GM18519 (cell line): ENCODE results near the gene ASCL2.

Experiments used
- ATAC-seq: cut with Tn5 transposase; IDR thresholded peaks from one replicate; pipeline ENCODE4 v1.9.1; 2021; ENCODE audit warnings: mild to moderate bottlenecking, moderate library complexity; ENCODE audit not compliant: unreplicated experiment, low FRiP score

The ASCL2 gene

GRCh38 chr11:2309251-2310072 is 39.1 kb upstream of the ASCL2 start:
- no peak for ATAC-seq

GRCh38 chr11:2308713-2309112 is 38.3 kb upstream of the ASCL2 start:
- no peak for ATAC-seq

GRCh38 chr11:2307501-2308331 is 37.3 kb upstream of the ASCL2 start:
- ATAC-seq, result no peak

DNA sequence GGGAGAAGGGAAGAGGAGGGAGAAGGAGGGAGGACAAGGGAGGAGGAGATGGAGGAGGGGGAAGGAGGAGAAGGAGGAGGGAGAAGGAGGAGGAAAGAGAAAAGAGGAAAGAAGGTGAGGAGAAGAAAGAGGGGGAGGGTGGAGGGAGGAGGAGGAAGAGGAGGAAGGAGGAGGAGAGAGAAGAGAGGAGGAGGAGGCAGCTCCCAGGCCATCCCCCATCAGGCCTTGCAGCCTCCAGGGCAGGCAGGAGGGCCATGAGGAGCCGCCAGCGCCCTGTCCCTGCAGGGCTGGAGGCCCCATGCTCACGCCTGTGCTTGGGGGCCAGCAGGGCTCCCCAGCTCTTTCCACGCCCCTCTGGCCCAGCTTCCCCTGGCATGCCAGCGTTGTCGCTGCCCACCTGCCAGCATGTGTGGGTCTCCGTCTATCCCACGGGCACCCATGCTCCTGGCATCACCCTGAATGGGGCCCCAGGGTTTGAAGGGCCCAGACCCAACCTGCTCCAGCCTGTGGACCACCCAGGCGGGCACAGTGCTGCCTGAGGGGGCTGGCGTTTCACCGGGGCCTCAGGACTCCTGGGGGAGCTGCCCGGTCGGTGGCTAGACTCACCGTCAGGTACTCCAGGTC is 36.6 kb upstream of the ASCL2 start:
- no peak for ATAC-seq

DNA sequence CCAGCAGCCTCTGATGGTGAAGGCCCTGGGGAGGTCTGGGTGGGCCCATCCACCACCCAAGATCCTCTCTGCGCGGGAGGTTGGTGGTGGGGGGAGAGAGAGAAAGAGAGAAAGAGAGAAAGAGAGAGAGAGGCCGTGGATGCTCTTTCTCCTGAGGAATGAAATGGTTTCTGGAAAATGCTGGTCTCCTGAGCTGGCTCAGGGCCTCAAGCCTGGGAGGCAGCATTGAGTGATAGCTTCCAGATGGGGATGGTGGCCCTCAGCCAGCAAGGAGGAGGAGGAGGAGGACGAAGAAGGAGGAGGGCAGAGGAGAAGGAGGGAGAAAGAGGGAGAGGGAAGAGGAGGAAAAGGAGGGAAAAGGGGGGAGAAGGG is 36.0 kb upstream of the ASCL2 start:
- no peak for ATAC-seq

GRCh38 chr11:2305788-2306451 is 35.5 kb upstream of the ASCL2 start:
- ATAC-seq, result no peak

- no peak for ATAC-seq
Measured at GRCh38 chr11:2305140-2305778, 34.9 kb upstream of the ASCL2 start.

- ATAC-seq, result no peak
Measured at GRCh38 chr11:2304506-2305139, 34.2 kb upstream of the ASCL2 start.

- ATAC-seq, result no peak
Measured at GRCh38 chr11:2303627-2304505, 33.5 kb upstream of the ASCL2 start.

DNA sequence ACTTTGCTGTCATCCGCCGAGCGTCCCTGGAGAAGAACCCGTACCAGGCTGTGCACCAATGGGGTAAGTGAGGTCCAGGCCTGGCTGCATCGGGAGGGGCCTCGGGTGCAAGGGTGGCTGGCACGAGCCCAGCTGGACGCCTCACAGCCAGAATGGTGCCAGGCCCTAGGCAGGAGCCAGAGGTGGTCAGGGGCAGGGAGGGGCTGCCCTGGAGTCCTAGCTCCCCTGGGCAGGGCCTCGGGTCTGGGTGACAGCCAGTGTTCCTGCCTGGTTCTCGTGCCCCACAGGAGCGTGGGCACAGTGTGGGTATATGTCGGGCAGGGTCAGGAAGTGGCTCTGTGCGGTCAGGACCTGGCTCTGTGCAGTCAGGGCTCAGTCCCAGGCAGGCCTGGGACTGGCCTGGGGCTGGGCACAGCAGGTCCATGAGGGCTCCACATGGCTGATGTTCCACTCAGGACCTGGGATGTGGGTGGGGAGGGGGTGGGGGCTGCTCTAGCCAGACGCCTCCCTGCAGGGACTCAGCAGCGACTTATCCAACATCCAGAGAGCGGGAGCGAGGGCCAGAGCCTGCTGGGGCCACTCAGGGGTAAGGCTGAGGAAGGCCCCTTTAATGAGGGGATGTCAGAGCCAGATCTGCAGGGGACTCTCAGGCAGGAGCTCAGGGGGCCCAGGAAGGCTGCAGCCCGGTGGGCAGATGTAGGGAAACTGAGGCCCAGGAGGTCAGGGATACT is 32.7 kb upstream of the ASCL2 start:
- ATAC-seq, result no peak

- no peak for ATAC-seq
Measured at GRCh38 chr11:2302306-2302895, 32.0 kb upstream of the ASCL2 start.

DNA sequence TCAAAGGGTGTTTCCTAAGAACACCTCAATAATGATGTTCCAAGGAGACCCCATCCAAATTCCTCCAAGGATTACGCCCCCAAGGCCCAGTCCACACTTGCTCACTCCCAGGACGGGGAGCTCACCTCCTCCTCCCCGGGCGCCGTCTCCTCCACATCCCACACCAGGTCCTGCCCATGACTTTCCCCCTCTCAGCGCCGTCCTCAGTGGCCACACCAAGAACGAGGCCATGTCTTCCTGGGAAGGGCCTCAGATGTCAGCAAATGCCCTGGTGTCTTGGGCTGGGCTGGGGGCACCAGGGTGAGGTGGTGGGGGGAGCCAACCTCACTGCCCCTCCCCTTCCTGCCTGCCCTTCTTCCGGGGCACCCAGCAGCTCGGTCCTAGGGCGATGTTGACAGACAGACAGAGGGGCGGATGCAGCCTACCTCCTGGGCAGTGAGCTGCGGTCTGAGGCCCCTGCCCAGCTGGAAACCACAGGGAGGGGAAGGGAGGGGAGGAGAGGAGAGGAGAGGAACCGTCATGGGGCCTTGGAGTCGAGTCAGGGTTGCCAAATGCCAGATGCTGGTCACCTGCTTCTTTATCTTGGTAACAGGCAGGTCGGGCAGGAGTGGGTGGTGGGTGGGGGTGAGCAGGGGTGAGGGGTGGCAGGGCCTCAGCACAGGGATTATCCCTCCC is 31.4 kb upstream of the ASCL2 start, which contains the start of the genes C11orf21 and TSPAN32:
Gene C11orf21 (minus strand): TSS at position 288 of the 675 bp plus-strand sequence. CDS start 110 bp downstream, at position 178.
Gene TSPAN32 (plus strand): TSS at position 383 of the 675 bp plus-strand sequence. CDS start 137 bp downstream, at position 520.
- ATAC-seq, result no peak

DNA sequence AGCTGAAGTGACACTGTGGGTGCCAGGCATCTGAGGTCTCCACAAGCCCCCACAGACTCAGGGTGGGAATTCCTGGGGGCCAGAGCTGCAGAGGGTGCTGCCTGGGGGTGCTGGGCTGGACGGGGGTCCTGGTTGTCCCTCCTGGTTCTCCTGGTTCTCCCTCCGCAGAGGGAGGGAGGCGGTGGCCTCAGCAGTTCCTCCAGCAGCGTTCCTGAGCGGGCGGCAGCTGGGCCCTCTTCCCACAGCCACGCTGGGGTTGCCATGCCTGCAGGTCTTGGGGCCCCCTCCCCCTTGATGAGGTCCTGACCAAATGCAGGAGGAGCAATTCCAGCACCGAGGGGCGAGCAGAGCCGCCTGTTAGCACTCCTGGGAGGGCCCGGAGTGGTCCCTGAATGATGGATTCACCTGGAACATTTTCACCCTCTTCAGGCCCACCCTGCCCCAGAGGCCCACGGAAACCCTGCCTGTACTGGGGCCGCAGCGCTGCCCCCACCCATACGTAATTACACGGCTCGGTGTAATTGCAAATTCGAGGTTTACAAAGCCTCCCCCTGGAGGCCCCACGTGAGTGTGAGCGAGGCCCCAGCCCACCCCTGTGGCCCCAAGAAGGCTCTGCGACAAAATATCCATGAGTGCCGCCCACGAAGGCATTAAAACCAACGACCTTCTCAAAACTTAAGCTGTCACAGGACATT is 30.7 kb upstream of the ASCL2 start:
- ATAC-seq, result no peak

- ATAC-seq, result no peak
Measured at GRCh38 chr11:2300290-2300935, 30.0 kb upstream of the ASCL2 start.

DNA sequence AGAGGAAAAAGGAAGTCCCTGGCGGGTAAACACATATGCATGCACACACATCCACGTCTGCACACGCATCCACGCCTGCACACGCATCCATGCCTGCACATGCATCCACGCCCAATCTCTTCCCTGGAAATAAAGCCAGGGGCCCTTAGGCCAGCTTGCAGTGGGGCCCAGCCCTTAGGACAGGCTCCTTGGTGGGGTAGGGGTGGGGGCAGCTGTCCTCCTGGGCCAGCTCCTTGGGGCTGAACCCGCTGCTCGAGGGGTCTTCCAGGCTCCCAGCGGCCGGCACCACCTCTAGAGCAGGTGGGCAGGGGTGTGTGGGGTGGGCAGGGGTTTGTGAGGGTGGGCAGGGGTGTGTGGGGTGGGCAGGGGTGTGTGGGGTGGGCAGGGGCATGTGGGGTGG is 29.4 kb upstream of the ASCL2 start:
- no peak for ATAC-seq
